ENCODE measurements around the gene KCNQ5.

KCNQ5 gene

DNA sequence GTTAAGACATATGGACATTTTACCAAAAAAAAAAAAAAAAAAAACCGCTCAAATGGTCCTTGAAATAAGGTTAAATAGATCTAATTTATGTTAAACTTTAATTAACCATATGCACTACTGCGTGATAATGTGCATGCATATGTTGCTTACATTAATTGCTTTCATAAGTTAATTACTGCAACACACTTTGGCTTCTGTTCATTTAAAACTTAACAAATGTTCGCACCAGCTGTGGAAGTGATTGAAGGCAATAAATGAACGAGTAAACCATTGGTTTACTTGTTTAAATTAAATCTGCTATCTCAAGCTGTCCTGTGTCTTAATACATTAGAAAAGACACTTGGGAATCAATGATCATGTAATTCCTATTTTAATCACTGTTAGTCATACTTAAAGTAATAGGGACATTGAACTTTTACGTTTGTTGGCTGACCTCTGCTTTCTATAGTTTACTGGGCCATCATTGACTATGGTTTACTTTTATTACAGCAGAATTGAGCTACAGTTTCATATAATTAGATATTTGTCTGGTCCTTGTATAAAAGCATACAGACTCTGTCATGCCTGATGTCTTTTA lies 308.8 kb downstream of the KCNQ5 start:
- no peak for DNase-seq

DNA sequence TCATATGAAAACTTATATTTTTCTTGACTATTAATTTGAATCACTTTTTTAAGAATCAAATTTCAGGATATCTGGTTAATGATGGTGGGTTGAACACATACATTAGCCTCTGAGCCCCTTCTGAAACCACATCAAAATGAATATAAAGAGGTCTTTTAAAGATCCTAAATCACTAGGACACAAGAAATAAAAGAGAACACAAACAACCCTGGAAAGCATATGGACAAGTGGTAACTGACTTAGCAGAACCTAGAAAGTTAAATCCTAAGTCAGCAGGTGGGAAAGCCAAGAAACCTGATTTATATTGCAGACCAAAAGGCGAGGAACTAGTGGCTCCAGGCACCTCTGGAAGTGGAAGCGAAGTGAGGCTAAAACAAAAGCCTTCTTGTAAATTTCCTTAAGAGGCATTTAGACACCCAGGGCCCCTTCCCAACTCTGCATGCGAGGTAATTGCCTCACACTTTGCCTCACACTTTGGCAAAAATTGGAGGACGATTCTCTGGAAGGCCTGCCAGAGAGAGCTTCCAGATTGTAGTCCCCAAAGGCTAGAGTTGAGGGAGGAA lies 309.5 kb downstream of the KCNQ5 start:
- no peak for DNase-seq

DNA sequence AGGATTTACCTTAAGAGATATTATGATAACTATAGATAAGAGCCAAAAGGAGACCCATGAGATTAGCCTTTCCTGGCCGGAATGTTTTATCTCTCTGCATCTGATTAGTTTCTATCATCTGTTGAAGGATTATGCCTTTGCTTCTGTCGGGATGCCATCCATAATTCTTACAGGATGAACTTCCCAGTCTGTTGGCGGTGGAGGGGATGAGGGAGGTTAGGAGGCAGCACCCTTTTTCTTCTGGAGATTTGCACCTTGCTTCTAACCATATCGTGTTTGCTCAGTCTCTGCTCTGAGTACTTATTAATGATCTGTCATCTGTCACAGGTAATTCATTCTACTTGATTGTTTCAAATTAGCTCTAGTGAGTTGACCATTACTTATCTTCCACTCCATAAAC lies 311.4 kb downstream of the KCNQ5 start:
- DNase-seq = no peak

DNA sequence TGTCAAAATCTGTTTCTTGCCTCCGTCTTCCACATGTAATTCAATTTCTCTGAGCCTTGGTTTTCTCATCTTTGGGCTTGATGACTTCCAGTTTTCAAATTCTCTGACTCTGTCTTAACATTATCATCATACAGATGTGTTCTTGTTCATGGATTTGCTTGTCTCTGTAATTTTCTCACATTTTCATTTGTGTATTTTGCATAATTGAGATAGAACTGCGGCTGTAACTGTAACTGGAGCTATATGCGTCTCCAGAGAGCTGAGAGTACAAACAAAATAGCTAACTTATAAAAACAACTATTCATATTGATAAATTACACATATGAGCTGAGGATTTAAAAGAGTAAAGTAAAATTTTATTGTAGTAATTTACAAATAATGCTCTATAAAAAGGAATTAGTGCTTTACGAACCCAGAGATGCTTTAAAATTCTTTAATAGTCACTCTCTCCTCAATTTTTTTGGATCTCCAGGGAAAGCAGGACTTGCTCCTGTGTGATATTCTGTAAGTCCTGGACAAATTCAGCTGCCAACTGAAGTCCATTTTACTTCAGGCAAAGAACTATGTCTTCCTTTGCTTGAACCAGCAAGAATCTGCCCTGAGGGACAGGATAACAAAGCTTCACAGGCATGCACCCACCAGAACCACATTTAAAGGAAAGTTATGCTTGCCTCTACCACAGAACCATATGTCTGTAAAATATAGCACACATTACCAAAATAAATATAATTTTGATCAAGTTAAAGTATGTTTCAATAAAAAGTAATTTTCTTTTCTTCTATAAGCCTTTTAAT lies 315.1 kb downstream of the KCNQ5 start:
- DNase-seq = no peak

DNA sequence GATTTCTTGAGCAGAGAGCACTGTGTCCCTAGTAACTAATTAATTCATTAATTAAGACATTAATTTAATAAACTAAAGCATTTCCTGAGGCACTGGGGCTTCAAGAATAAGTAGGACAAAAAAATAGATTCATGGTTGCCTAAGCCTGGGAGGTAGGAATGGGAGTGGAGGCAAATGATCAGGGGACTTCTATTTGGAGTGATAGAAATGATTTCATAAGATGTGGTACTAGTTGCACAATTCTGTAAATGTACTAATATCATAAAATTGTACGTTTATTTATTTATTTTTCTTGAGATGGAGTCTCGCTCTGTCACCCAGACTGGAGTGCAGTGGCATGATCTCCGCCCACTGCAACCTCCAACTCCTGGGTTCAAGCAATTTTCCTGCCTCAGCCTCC lies 316.2 kb downstream of the KCNQ5 start:
- no peak for DNase-seq

DNA sequence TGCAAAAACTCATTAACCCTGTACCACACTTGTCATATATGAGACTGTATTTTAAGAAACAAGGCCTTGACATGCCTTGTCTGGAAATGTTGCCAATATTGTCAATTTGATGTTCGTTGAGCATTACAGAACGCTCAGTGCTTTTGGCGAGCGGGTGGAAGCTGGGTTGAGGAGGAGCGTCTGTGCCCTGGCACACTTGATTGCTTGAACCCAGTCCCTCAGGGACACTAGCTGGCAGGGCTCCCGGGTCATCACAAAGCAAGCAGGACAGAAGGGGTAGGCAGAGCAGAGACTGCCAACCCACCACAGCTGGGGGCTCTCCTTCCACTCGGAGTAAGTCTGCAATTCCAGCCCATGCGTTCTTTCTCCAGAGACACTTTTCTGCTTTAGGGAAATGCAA lies 317.1 kb downstream of the KCNQ5 start:
- DNase-seq = no peak

DNA sequence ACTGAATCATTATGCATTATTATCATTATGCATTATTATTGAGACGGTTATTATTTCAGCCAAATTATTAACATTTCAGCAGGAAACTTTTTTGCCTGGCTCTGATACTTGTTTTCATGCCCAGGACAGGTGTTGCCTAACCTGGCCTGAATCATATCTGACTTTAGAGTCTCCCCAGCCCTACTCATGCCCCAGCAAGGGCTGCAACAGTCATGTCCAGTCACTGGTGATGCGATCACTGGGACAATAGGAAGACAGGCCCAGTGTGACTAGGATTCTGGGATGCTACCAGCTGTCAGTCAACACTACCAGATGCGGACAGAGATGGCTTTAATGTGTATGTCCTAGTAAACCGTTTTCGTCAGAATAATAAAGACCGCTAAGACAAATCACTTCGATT lies 318.4 kb downstream of the KCNQ5 start:
- no peak for DNase-seq

DNA sequence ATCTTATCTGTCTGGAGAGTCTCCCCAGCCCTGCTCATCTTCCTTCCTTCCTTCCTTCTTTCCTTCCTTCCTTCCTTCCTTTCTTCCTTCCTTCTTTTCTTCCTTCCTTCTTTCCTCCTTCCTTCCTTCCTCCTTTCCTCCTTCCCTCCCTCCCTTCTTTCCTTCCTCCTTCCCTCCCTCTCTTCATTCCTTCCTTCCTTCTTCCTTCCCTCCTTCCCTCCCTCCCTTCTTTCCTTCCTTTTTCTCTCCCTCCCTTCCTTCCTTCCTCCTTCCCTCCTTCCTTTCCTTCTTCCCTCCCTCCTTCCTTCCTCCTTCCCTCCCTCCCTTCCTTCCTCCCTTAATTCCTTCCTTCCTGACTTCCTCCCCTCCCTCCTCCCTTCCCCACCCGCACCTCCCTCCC lies 319.4 kb downstream of the KCNQ5 start:
- no peak for DNase-seq

DNA sequence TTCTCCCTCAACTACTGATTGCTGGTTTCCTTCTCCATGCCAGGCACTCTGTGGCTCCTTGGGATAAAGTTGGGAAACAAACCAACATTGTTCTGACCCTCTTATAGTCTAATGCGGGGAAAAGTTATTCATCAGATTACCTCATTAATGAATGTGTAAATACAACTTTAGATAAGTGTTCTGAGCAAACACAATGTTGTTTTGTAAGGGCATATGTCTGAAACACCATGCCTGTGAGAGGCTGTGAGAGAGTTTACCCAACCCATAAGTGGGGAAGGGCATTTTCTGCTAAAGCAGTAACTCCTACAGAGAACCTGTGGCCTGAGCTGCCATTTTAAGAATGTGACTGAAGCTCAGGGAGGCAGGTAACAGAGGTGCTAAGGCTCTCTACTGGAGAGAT lies 319.9 kb downstream of the KCNQ5 start:
- peak; percentile 74 for DNase-seq

DNA sequence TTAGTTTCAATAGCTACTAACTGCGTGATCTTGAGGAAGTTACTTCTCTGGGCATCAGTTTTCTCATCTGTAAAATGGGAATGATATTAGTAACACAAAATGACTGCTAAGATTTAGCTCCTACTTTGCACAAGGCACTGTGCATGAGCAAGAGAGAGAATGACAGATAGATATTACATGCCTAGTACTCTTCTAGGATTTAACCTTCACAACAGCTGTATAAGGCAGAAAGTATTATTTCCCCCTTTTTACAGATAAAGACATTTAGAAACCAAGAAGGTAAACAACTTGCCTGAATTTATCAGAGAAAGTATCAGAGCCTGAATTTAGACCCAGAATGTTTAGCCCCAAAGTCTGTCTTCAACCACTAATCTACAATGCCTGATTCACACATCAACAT lies 321.8 kb downstream of the KCNQ5 start:
- DNase-seq = no peak

DNA sequence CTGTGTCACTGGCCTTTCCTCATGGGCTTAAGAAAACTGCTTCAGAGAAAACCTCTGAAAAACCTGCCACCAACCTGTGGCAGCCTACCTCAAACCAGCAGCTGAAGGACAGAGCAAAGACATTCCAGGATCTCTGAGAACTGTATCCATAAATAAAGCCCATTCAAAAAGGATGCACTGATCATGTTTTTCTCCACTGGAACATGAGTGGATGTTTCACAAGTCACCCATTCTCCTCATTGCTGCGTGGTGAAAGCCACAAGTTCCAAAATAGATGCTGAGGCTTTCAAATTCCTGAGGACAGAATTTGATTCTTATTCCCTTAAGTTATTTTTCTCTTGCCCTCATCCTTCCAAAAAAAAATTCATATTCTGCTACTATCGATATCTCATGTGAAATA lies 322.8 kb downstream of the KCNQ5 start:
- no peak for DNase-seq

DNA sequence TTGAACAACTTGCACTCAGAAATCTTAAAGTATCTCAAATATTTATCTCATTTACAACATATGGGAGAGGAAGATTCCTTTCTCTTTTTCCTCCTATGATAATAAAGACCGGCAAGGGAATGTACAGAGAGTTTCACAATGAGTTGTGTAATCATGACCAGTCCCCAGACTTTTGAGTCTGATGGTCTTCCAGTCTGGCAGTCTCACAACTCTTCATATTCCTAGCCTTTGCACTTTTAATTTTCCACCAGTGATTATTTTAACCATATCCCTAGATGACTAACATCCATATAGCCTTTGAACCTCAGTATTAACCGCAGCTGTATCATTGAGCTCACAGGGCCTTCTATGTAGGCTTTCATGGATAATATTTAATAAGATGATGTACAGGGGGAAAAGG lies 324.9 kb downstream of the KCNQ5 start:
- no peak for DNase-seq

DNA sequence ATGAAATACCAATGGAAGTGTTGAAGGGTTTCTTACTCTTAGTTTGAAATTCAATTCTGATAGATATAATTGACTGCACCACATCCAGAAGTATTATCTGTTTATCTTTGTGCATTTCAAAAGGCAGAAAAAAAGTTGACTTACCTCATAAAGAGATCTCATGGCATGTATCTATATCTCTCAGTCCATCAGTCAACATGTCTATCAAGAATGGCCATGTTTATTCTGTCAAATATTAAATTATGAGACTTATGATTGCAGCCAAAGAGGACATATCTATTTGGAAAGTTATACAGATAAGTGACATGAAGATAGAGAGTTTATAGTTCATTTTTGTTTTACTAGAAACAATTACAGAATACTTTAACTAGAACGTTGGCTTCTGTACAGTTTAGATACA lies 325.7 kb downstream of the KCNQ5 start:
- no peak for DNase-seq

DNA sequence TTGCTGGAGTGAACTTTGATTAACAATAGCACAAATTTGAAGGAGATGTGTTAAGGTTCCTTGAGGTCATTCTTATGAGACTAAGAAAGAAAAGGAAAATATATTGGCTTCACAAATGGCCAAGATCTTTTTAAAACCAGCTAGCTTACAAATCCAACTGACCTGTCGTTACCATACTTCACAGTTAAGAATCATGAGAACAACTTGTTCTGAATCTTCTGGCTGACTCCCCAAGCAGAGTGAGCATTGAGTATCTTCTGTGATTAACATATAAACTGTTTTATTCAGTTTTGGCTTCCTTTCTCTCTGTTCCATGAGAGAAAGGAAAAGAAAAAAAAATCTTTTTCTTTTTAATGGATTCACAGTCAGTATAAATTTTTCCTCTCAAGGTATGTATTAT lies 326.3 kb downstream of the KCNQ5 start:
- DNase-seq = no peak

DNA sequence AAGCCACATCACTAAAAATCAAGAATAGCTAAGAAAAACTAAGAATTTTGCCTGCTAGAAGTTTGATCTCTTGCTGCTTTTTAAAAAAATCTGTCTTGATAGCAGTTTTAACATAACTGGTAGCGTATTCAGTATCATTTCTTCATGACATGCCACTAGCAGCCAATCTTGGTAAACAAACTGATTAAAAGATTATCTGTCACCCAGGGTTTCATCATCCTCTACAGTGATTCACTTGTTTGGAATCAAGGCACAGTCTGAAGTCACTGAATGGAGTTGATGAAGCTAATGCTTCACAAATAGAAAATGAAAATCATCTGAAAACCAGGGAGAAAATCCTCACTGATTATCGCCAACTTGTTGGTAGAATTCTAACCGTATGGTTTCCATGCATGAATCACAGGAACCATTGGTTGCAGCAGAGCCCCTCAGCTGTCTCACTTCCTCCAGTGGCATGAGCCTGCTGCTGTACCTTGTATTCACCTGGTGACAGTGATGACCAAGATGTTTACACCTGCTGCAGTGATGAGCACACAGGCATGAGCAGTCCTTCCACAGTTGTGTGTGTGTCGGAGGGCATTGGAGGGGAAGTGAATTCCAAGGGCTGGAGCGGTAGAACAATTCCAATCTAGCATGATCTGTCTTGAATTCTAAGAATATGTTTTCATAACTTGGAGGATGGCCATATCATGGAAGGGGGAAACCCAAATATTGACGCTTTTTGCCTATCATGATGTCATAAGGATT lies 328.4 kb downstream of the KCNQ5 start:
- no peak for DNase-seq

DNA sequence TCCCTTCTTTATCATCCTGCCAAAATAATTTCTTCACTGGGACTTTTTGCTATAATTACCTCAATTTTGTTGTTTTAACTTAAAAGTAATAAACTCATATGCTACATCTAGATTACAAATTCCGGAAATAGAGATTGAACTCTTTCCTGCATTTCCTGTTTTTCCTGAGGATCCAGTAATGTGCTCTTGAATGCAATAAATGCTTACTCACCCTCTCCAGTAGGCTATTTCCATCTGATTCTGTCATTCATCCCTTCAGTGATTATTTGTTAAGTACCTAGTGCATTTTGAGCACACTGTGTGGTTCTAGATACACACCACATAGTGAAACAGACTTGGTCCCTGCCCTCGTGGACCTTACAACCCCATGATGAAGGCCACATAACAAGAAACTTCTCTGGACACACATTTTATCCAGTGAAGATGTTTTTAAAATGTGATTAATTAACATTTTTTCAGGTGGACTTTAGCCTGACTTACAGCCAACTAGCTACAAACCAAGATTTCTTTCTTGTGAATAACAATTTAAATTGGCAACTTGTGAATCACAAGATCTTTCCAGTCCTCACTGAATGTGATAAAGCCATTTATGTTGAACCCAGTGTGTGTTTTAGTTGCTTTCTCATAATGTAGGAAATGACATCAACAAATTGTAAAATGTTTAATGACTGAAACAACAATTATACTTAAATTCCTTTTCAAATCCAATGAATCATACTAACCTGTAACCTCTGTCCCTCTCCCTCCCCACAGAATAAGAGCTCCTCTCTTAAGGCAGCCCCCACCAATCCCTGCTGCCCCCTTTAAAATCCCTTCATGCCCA lies 331.2 kb downstream of the KCNQ5 start:
- DNase-seq = no peak

DNA sequence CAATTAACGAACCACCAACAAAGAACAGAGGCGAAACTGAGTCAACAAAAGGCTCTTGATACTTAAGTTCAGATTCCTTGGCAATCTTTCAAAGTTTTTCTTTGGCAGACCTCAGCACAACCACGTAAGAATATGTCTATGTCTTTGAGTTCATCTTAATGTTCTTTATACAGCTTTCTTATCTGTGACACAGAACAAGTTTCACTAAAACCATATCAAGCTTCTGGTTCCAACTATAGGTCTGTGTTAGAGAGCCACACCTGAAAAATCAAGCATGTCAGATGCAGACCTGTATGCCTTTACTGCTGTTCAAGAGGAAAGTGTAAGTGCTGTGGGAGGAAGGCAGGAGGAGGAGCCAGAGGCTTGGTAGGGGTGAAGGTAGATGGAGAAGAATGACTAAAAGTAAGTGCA lies 332.1 kb downstream of the KCNQ5 start:
- no peak for DNase-seq

DNA sequence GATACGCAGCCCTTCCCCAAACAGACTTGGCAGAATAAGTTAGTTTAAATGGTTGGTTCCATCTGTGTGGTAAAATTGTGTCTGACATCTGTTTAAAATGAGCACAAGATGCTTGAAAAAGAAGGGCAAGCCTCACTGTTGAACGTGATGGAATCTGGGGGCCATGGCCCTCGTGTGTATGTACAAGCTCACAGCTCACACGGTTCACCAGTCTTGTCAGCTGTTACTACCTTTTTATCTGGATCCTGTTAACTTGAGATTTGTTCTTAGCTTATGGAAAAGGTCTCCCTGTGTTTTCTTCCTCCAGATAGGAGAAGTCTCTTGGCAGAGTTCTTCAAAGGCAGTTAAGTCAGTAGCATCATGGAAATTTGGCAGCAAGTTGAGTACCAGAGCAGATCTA lies 332.9 kb downstream of the KCNQ5 start:
- DNase-seq = no peak

DNA sequence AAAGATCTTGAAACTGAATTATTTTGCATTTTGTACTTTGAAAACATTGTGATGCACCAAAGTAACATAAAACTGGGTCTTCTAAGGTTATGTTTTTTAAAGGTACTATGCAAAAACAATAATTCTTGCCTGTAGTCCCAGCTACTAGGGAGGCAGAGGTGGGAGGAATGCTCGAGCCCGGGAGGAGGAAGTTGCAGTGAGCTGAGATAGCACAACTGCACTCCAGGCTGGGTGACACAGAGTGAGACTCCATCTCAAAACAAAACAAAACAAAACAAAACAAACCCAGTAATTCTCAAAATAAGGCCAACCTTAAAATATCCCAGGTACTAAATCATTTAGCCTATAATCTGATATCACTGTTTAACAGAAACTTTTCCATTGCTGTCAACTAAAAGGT lies 333.8 kb downstream of the KCNQ5 start:
- no peak for DNase-seq

DNA sequence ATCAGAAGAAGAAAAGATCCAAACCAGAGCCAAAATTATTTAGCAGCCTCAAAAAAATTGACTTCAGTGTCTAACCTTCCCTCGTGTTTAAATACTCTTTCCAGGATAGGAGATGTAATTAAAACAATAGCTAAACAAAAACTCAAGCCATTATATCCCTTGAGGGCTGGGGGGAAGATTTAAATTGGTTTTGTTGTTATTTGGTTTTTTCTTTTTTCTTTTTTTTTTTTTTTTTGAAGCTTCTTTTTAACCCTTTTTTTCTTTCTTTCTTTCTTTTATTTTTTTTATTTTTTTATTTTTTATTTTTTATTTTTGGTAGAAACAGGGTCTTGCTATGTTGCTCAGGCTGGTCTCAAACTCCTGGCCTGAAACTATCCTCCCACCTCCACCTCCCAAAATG lies 334.4 kb downstream of the KCNQ5 start:
- no peak for DNase-seq

DNA sequence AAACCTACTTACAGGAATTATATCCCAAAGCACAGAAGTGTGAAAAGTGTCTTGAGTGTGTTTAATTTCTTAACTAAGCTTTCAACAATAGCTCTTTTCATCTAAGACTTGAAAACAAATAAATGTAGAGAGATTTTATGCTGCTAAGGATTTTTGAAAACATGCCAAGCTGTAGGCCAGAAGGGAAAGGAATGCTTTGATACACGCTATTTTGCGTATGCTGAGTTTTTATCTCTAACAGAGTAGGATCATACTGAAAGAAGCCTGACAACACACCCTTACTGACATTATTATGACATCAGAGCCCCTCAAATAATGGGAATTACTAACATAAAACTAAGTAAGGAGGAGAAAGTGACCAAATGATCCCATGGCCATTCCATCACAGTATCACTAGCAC lies 338.0 kb downstream of the KCNQ5 start:
- DNase-seq = no peak

DNA sequence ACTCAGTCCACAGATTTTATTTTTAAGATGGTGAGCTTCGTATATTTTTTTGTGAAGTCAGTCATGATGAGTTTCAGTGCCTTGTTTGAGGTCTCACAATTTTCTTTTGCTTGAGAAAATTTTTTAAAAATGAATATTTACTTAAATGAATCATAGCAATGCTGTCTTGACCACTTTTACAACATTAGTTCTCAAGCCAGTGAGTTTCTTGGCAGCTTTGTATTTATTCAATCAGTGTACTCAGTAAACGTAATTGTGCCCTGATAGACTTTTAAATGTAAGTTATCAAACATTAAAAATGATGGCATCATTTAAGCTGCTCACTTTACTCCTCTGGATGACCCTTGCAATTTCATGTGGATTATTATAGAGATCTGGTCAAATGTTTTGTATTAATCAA lies 342.1 kb downstream of the KCNQ5 start:
- DNase-seq = no peak

DNA sequence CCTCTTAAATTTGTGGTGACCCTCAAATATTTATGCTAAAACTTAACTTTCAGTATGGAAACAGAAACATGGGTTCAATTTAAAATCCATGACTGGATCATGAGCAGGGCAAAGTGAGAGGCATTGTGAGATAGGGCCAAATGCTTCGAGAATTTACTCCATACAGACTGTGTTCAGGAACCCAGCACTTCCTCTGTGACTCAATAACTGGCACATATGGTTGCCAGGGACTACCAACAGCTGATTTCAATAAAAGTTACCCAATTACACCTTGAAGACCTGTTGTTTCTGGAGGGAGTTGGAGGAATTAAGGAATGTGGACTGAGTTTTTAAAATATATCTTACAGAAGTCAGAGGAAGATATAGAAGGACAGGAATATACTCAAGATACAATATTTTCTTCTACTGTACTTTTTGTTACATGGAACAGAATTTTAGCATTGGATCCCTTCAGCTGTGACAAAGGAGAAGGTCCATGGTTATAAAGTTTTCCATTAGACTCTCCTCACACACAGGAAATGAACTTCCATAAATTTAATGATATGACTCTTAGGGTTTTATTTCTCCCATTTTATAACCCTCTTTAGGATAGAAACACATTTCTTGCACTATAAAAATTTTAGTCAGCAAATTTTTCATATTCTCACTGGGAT lies 344.9 kb downstream of the KCNQ5 start:
- DNase-seq = no peak

All from NCI-H510A (cell line).